ENCODE data around the gene MAGI1. TPM values are rescaled to one million over a fixed set of nuclear protein-coding genes. Genes with fewer than 3 reads are reported as not detected.

Gene MAGI1
- total and polyA plus RNA-seq, 12 donors, result 5.7 to 58.2 (median 37.7) TPM

DNA sequence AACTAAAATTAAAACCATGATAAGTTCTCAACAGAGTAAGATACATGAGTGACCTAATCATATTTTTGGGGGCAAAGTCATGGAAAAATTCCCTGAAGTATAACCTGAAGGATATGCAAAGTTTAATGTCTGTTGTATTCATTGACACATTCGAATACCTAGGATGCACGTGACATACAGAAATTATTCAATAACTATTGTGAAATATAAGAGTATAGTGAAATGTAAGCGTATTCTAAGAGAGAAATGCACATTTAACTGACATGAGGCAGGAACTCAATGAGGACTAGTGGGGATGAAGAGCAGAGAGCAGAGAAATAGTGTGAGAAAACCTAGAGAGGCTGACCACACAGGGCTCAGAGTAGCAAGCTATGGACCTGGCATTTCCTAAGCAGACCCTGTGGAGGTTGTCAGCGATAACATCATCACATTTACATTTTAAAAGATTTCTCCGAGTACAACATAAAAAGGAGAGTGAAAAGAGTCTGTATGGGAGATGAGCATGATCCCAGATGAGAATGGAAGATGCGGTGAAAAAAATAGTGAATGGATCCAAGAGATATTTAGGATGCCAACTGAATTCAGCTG lies 588.8 kb downstream of the MAGI1 start:
- DNase-seq, result no peak
- H3K27me3 ChIP-seq, result no peaks in the 10 kb centered on the region
- no peaks in the 10 kb centered on the region for H3K4me1 ChIP-seq
- intact Hi-C loops (cut with DNase I), result loop anchor here in 3 of 10 donors (10.0 kb wide), 3 partner anchors 225 to 285 kb away; no protein-coding TSS in a partner anchor
- 96 to 97% methylated on average over 6 of the region's 6 CpGs for WGBS, 2 donors
- TF ChIP-seq, protein P1, sequence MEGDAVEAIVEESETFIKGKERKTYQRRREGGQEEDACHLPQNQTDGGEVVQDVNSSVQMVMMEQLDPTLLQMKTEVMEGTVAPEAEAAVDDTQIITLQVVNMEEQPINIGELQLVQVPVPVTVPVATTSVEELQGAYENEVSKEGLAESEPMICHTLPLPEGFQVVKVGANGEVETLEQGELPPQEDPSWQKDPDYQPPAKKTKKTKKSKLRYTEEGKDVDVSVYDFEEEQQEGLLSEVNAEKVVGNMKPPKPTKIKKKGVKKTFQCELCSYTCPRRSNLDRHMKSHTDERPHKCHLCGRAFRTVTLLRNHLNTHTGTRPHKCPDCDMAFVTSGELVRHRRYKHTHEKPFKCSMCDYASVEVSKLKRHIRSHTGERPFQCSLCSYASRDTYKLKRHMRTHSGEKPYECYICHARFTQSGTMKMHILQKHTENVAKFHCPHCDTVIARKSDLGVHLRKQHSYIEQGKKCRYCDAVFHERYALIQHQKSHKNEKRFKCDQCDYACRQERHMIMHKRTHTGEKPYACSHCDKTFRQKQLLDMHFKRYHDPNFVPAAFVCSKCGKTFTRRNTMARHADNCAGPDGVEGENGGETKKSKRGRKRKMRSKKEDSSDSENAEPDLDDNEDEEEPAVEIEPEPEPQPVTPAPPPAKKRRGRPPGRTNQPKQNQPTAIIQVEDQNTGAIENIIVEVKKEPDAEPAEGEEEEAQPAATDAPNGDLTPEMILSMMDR (IDR thresholded peaks at IDR 0.05), result no peak
- H3K4me3 ChIP-seq, result no peak overlapping the region
- H3K9me3 ChIP-seq, result no peaks in the 10 kb centered on the region
- ATAC-seq, result no peak
- no peak overlapping the region for H3K27ac ChIP-seq
- H3K36me3 ChIP-seq, result peaks cover 0 to 10% (median 0%) of the 10 kb centered on the region in 9 donors

DNA sequence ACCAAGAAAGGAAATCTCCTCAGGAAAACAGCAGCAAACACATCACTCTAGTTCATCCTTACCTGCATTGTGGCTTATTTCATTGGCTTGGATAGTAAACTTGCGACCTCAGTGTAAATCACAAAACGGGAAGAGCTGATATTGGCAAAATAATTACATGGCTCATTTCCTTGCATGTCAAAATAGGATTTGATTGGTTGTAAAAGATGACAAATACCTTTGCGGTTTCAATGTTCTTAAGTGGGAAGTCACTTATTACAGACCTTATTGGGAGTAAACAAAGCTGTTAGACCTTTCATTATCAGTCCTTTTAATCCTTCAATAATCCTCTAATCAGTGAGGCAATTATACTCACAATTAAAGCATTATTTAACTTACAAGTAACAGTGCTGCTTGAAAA lies 590.6 kb downstream of the MAGI1 start:
- WGBS, 2 donors, result 91 to 93% methylated on average over 3 of the region's 3 CpGs
- H3K4me1 ChIP-seq, result no peaks in the 10 kb centered on the region
- H3K27ac ChIP-seq, result no peak overlapping the region
- DNase-seq, result no peak
- TF ChIP-seq, protein P1 (IDR thresholded peaks at IDR 0.05), result no peak
- intact Hi-C loops (cut with DNase I), result loop anchor here in 3 of 10 donors (10.0 kb wide), 3 partner anchors 227 to 287 kb away; no protein-coding TSS in a partner anchor
- no peaks in the 10 kb centered on the region for H3K9me3 ChIP-seq
- H3K36me3 ChIP-seq, result peaks cover 0 to 10% (median 0%) of the 10 kb centered on the region in 9 donors
- no peaks in the 10 kb centered on the region for H3K27me3 ChIP-seq
- no peak overlapping the region for H3K4me3 ChIP-seq
- no peak for ATAC-seq

DNA sequence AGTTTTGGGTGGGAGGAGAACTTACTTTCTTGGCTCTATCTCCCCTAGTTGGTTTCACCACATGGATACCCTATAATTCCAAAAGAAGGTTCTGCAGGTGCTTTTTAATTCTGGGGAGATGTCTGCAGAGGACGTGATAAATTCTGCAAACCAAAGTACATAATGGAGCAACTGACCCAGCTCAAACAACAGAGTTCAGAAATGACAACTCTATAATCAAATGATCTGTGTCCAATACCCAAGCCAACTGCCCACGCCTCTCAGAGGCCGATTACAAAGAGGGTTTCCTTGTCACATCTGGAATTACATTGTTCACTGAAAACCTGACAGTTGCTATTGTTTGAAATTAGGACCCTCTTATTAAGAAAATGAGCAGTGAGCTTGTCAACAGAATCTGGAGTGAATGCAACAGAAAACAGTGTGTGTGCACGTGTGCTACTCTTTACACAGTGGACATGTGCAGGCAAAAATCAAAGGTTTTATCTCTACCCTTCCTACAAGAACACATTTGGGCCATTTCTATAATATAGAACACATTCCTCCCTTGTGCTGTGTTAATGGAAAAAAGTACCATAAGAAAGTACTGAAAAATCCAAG lies 593.0 kb downstream of the MAGI1 start:
- Histone ChIP-seq H3K4me1 (peaks cover 0 to under 1% (median 0%) of the 10 kb centered on the region in 9 donors), H3K27me3 (no peaks in the 10 kb centered on the region), H3K9me3 (no peaks in the 10 kb centered on the region), H3K27ac (no peak overlapping the region), H3K4me3 (no peak overlapping the region), H3K36me3 (peaks cover 0 to 13% (median 0%) of the 10 kb centered on the region in 9 donors)
- 77 to 83% methylated on average over 4 of the region's 4 CpGs for WGBS, 2 donors
- DNase-seq (no peak), ATAC-seq (no peak)
- TF ChIP-seq, protein P1 (IDR thresholded peaks at IDR 0.05), result no peak
- intact Hi-C loops (cut with DNase I), result loop anchor here in 3 of 10 donors (10.0 kb wide), 3 partner anchors 229 to 289 kb away; no protein-coding TSS in a partner anchor

DNA sequence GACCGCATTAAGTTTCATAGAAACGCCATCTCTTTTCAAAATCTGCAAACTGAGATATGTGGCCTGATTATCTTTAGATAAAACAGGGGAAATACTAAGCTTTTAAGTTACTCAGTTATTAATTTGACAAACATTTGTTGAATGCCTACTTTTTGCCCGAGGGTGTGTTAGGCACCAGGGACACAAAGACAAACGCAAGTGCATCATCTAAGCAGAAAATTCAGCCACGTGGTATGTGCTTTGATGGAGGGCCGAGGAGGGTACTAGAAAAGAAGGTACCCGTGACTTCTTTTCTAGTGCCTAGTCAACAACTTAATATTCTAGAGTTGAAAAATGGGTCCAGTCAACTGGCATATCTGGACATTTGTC lies 594.3 kb downstream of the MAGI1 start:
- Histone ChIP-seq H3K9me3 (no peaks in the 10 kb centered on the region), H3K4me1 (peaks cover 0 to 13% (median 6%) of the 10 kb centered on the region in 9 donors), H3K27ac (no peak overlapping the region), H3K36me3 (peaks cover 0 to 14% (median 0%) of the 10 kb centered on the region in 9 donors), H3K27me3 (no peaks in the 10 kb centered on the region), H3K4me3 (no peak overlapping the region)
- 88 to 89% methylated on average over 7 of the region's 7 CpGs for WGBS, 2 donors
- no peak for ATAC-seq
- TF ChIP-seq, protein P1 (IDR thresholded peaks at IDR 0.05), result no peak
- intact Hi-C loops (cut with DNase I), result loop anchor here in 4 of 10 donors (5.0 to 10.0 kb wide), 5 partner anchors 228 to 290 kb away; no protein-coding TSS in a partner anchor
- DNase-seq, result no peak
